Glutamatergic neuron (in vitro differentiated cells): ENCODE data around the gene FGF22. TPM values are rescaled to one million over a fixed set of nuclear protein-coding genes. Genes with fewer than 3 reads are reported as not detected.
"Not testable (repeated sequence)": the region's sequence is repeated elsewhere in the genome, so short reads cannot be mapped to it uniquely, and the experiment has no call there.

Experiments
- DNase-seq: peaks from one replicate; pipeline ENCODE4 v3.0.0; 2022
- H3K27ac Mint-ChIP-seq: one replicate; pipeline ENCODE4 v1.8.0; 2020; ENCODE audit warnings: mild to moderate bottlenecking, mixed read lengths, inconsistent platforms; ENCODE audit not compliant: unreplicated experiment
- H3K27me3 Mint-ChIP-seq: one replicate; pipeline ENCODE4 v1.8.0; 2020; ENCODE audit warnings: mild to moderate bottlenecking, moderate library complexity, mixed read lengths, inconsistent platforms; ENCODE audit not compliant: unreplicated experiment
- H3K36me3 Mint-ChIP-seq: one replicate; pipeline ENCODE4 v1.8.0; 2020; ENCODE audit warnings: mild to moderate bottlenecking, mixed read lengths, inconsistent platforms; ENCODE audit not compliant: unreplicated experiment
- H3K4me1 Mint-ChIP-seq: one replicate; pipeline ENCODE4 v1.8.0; 2020; ENCODE audit warnings: mild to moderate bottlenecking, low read depth, mixed read lengths, inconsistent platforms; ENCODE audit not compliant: unreplicated experiment
- H3K4me3 Mint-ChIP-seq: one replicate; pipeline ENCODE4 v1.8.0; 2020; ENCODE audit warnings: mild to moderate bottlenecking, mixed read lengths, inconsistent platforms; ENCODE audit not compliant: unreplicated experiment
- H3K9me3 Mint-ChIP-seq: one replicate; pipeline ENCODE4 v1.8.0; 2020; ENCODE audit warnings: mild to moderate bottlenecking, moderate library complexity, mixed read lengths, inconsistent platforms; ENCODE audit not compliant: unreplicated experiment
- total RNA-seq: library from RNA; stranded (reverse); fragmentation: NEBNext Ultra II Directional; extraction: Animal tissue kit (Norgen Biotek cat#: 25700); gene quantifications from one replicate; pipeline ENCODE4 v1.2.1, GENCODE V29; 2021; ENCODE audit not compliant: unreplicated experiment
- TF ChIP-seq, protein P1 (sequence below): fragments of 200-600 bp; sonication (generic); IDR thresholded peaks from one replicate; pipeline ENCODE4 v1.5.0; 2021; ENCODE audit not compliant: partially characterized antibody, unreplicated experiment

Gene FGF22
- total RNA-seq, 1 donor from 2014 or later, result 1.5 TPM

DNA sequence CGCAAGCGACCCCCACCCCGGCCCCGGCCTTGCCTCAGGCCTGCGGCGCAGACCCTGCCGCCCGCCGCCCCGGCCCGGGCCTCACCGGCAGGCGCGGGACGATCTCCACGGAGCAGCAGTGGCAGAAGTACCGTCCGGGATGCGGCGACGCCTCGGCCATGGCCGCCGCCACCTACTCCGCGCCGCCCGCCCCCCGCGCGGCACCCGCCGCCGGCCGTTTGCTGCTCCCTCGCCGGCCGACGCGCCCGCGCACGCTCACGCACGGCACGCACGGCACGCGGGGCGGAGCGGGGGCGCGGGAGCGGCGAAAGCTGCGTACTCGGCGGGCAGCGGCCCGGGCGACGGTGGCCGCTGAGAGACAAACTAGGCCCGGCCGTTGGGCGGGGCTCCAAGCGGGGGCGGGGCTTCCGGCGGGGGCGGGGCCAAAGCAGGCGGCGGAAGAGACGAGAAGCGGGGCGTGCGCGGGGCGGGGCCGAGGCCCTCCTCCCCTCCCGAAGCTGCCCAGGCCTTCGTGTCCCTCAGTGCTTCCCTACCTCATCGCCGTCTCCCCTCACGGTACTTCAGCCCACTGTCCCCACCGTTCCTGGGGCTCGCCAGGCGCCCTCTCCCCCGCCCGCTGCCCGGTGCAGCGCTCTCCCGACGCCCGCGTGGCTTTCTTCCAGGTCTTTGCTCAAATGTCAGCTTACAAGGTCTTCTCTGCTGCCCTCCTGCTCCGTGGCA lies 23.4 kb downstream of the FGF22 start, which contains the start of gene RNF126:
Gene RNF126 (minus strand): TSS at position 253 of the 720 bp plus-strand sequence. CDS start 93 bp downstream, at position 160.
- Mint-ChIP-seq H3K27me3 (peaks cover 8% of the 10 kb centered on the region), H3K4me3 (peak within 1 kb of the TSS; percentile 82), H3K4me1 (peaks cover 4% of the 10 kb centered on the region), H3K36me3 (no peaks in the 10 kb centered on the region), H3K9me3 (peaks cover 15% of the 10 kb centered on the region), H3K27ac (peak within 1 kb of the TSS; percentile 72)
- peak; percentile 91 for DNase-seq
- TF ChIP-seq, protein P1, sequence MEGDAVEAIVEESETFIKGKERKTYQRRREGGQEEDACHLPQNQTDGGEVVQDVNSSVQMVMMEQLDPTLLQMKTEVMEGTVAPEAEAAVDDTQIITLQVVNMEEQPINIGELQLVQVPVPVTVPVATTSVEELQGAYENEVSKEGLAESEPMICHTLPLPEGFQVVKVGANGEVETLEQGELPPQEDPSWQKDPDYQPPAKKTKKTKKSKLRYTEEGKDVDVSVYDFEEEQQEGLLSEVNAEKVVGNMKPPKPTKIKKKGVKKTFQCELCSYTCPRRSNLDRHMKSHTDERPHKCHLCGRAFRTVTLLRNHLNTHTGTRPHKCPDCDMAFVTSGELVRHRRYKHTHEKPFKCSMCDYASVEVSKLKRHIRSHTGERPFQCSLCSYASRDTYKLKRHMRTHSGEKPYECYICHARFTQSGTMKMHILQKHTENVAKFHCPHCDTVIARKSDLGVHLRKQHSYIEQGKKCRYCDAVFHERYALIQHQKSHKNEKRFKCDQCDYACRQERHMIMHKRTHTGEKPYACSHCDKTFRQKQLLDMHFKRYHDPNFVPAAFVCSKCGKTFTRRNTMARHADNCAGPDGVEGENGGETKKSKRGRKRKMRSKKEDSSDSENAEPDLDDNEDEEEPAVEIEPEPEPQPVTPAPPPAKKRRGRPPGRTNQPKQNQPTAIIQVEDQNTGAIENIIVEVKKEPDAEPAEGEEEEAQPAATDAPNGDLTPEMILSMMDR, result no peak

DNA sequence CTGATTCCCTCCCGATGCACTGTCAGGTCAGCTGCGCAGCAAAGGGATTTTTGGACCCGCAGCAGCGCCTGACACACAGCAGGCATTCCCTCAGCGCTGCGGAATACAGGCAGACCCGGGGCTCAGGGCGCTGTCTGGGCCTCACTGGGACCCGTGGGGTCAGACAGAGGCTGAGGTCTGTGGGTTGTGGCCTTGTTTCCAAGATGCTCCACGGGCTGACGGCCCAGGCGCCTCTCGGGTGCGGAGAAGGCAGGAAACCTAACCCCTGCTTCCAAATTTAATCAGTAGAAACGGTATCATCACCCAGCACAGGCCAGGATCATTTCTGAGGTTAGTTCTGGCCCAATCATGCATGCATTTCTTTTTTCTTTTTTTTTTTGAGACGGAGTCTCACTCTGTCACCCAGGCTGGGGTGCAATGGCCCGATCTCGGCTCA lies 24.0 kb downstream of the FGF22 start:
- Mint-ChIP-seq H3K4me1 (peaks cover 4% of the 10 kb centered on the region), H3K27me3 (peaks cover 8% of the 10 kb centered on the region), H3K9me3 (peaks cover 15% of the 10 kb centered on the region), H3K27ac (peak overlapping the region; percentile 72), H3K4me3 (peak overlapping the region; percentile 82), H3K36me3 (no peaks in the 10 kb centered on the region)
- DNase-seq, result peak; percentile 22
- TF ChIP-seq, protein P1, result no peak

DNA sequence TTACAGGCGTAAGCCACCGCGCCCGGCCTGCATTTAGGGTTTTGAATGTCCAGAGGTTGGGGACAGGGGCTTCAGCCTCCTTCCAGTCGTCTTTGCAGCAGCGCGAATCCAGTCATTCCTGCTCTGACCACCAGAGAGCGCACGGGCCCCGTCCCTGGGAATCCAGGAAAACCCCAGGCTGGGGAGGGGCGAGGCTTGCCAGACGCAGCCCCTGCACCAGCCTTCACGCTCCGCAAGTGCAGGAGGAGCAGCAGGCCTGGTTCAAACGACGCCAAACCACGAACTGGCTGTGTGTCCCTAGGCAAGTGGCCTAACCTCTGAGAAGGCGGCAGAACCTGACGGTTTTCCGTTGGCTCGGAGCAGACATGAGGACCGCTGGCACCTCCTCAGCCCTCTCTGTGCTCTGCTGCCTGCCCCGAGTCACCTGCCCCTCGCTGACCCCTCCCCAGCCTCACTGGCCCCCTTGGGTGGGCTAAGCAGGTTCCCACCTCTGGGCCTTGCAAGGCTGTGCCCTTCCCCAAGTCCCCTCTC lies 25.3 kb downstream of the FGF22 start:
- Mint-ChIP-seq H3K36me3 (peaks cover 5% of the 10 kb centered on the region), H3K4me1 (peaks cover 3% of the 10 kb centered on the region), H3K27me3 (peaks cover 10% of the 10 kb centered on the region), H3K4me3 (no peak overlapping the region), H3K27ac (no peak overlapping the region), H3K9me3 (peaks cover 16% of the 10 kb centered on the region)
- DNase-seq, result peak; percentile 96
- TF ChIP-seq, protein P1, result peak; percentile 91

DNA sequence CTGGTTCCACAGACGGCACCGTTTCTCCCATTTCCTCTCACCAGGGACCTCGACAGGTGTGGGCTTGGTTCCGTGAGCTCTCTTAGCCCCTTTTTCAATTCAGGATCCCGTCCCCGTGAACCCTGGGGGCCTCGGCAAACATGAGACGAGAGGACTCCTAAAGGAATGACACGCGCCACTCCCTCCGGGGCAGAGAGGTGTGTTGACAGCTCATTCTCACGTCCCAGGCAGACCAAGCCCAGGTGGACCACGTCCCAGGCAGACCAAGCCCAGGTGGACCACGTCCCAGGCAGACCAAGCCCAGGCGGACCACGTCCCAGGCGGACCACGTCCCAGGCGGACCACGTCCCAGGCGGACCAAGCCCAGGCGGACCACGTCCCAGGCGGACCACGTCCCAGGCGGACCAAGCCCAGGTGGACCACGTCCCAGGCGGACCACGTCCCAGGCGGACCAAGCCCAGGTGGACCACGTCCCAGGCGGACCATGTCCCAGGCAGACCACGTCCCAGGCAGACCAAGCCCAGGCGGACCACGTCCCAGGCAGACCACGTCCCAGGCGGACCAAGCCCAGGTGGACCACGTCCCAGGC lies 27.4 kb downstream of the FGF22 start:
- H3K27ac Mint-ChIP-seq, H3K4me1 Mint-ChIP-seq, DNase-seq, H3K36me3 Mint-ChIP-seq, H3K27me3 Mint-ChIP-seq, H3K4me3 Mint-ChIP-seq: not testable (repeated sequence)
- peaks cover 16% of the 10 kb centered on the region for H3K9me3 Mint-ChIP-seq

DNA sequence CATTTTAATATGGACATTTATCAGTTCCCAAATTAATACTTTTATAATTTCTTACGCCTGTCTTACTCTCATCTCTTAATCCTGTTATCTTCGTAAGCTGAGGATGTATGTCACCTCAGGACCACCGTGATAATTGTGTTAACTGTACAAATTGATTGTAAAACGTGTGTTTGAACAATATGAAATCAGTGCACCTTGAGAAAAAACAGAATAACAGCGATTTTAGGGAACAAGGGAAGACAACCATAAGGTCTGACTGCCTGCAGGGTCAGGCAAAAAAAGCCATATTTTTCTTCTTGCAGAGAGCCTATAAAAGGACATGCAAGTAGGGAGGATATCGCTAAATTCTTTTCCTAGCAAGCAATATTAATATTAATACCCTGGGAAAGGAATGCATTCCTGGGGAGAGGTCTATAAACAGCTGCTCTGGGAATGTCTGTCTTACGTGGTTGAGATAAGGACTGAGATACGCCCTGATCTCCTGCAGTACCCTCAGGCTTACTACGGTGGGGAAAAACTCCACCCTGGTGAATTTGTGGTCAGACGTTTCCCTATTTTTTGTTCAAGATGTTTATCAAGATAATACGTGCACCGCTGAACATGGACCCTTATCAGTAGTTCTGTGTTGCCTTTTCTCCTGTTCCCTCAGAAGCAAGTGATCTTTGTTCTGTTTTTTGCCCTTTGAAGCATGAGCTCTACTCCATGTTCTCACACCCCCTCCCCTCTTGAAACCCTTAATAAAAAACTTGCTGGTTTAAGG lies 29.2 kb downstream of the FGF22 start:
- not testable (repeated sequence) for H3K27ac Mint-ChIP-seq, H3K4me3 Mint-ChIP-seq, H3K36me3 Mint-ChIP-seq, H3K27me3 Mint-ChIP-seq, DNase-seq, H3K4me1 Mint-ChIP-seq
- peaks cover 16% of the 10 kb centered on the region for H3K9me3 Mint-ChIP-seq
